Duodenal mucosa (tissue), 2 donors: ENCODE results near the gene NID2.

Source experiments
- H3K27ac ChIP-seq: one replicate; pipeline ENCODE4 v1.7.0; 2013; ENCODE audit warnings: low read depth, low read length
- H3K27me3 ChIP-seq, 2 donors: one replicate each; pipeline ENCODE4 v1.7.0; 2013; ENCODE audit warnings: low read length in 2 of 2, control low read depth in 1 of 2; ENCODE audit not compliant: insufficient read depth in 2 of 2, control insufficient read depth in 1 of 2
- H3K36me3 ChIP-seq, 2 donors: one replicate each; pipeline ENCODE4 v1.7.0; 2013; ENCODE audit warnings: low read length in 2 of 2, control low read depth in 1 of 2; ENCODE audit not compliant: insufficient read depth in 2 of 2, control insufficient read depth in 1 of 2
- H3K4me1 ChIP-seq, 2 donors: one replicate each; pipeline ENCODE4 v1.7.0; 2013; ENCODE audit warnings: low read length in 2 of 2, control low read depth in 1 of 2; ENCODE audit not compliant: insufficient read depth in 2 of 2, control insufficient read depth in 1 of 2
- H3K4me3 ChIP-seq, 2 donors: one replicate each; pipeline ENCODE4 v1.7.0; 2013; ENCODE audit warnings: low read length in 2 of 2, low read depth in 1 of 2
- H3K9ac ChIP-seq, 2 donors: one replicate each; pipeline ENCODE4 v1.7.0; 2013; ENCODE audit warnings: low read length in 2 of 2, low read depth in 1 of 2
- H3K9me3 ChIP-seq, 2 donors: one replicate each; pipeline ENCODE4 v1.7.0; 2013; ENCODE audit warnings: low read length in 2 of 2, control low read depth in 1 of 2; ENCODE audit not compliant: control insufficient read depth in 1 of 2

The NID2 gene

DNA sequence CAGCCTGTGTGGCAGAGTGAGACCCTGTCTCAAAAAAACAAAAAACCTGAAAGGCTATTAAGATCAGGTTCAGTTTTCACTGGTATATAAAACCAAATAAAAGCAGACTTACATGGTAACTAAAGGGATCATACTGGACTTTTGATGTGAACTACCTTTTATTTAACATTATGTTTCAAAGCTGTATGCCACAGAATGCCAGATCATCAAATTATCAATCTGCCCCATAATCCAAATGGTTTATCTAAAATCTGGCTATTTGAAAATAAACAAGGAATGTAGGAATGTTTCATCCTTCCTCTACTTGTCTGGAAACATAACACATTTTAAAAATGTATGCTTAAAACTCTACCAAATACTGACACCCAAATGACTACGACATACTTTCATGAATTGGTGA, 14.2 kb downstream of the NID2 start:
- no peak overlapping the region for H3K27ac ChIP-seq
- H3K9me3 ChIP-seq, result no peaks in the 10 kb centered on the region
- no peak overlapping the region for H3K9ac ChIP-seq
- peaks cover 0 to 6% of the 10 kb centered on the region in 2 donors for H3K4me1 ChIP-seq
- H3K36me3 ChIP-seq, result no peaks in the 10 kb centered on the region
- H3K4me3 ChIP-seq, result no peak overlapping the region
- no peaks in the 10 kb centered on the region for H3K27me3 ChIP-seq

DNA sequence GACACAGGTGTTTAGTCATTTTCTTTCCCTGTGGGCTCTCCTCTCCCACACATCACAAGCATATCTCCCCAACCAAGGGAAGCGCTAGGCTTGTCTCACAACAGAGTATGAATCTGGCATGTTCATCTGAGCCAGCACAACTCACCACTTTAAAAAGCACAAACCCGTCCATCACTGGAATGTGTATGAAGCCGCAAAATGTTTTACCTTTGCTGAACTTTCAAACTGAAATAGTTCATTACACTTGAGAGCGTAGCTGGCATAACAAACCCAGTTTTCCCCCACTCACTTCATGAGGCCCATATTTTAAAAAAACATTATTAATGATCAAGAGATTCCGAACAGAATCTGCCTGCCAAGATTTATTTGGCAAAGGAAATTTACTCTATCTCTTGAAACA, 15.8 kb downstream of the NID2 start:
- H3K9me3 ChIP-seq, result no peaks in the 10 kb centered on the region
- H3K27me3 ChIP-seq, result no peaks in the 10 kb centered on the region
- H3K4me1 ChIP-seq, result peaks cover 0 to 6% of the 10 kb centered on the region in 2 donors
- H3K36me3 ChIP-seq, result no peaks in the 10 kb centered on the region
- H3K27ac ChIP-seq, result no peak overlapping the region
- H3K4me3 ChIP-seq, result no peak overlapping the region
- H3K9ac ChIP-seq, result no peak overlapping the region

DNA sequence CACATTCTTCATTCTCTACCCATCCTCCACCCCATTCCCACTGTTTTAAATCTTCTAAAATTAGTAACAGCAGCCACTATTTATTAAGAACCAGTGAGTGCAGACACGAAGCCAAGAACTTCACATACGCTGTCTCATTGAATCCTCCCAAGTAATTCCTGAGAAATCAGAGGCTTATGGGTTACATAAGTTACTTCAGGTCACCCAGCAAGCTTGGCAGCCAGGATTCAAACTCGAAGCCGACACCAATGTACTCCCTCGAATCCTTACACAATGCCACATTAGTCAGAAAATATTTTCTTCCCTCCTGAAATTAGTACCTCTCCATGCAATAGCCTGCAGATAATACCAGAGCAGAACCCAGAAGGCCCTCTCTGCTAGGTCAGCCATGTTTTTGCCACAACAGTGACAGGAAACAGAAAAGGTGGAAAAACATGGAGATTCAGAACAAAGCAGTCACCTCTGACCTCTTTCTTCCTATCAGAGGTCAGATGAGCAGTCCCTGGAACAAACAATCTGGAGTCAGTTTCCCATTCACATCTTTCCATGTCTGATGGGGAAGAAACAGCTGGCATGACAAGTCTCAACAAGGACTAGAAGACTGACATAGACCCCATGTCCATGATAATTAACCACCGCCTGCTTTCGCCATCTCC, 16.4 kb downstream of the NID2 start:
- H3K27me3 ChIP-seq, result no peaks in the 10 kb centered on the region
- H3K4me3 ChIP-seq, result no peak overlapping the region
- H3K9me3 ChIP-seq, result no peaks in the 10 kb centered on the region
- no peak overlapping the region for H3K9ac ChIP-seq
- no peak overlapping the region for H3K27ac ChIP-seq
- peaks cover 0 to 6% of the 10 kb centered on the region in 2 donors for H3K4me1 ChIP-seq
- no peaks in the 10 kb centered on the region for H3K36me3 ChIP-seq

DNA sequence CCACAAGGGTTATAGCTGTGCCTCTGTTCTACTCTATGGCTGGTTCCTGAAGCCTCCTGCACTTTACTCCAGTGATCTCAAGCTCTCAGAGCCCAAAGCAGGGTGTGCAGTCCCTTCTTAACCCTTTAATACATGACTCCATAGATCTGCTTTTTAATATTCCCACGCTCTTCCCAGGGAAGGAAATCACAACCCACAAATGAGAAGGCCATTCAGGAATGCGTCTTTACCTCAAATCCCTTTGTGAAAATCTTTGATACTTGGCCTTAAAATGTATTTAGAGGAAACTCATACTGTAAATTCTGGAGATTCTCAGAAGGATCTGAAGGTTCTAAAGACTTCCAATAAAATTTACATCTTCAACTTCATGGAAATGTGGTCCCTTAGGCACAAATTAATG, 17.0 kb downstream of the NID2 start:
- no peak overlapping the region for H3K27ac ChIP-seq
- peaks cover 0 to 6% of the 10 kb centered on the region in 2 donors for H3K4me1 ChIP-seq
- no peak overlapping the region for H3K9ac ChIP-seq
- H3K27me3 ChIP-seq, result no peaks in the 10 kb centered on the region
- H3K4me3 ChIP-seq, result no peak overlapping the region
- H3K9me3 ChIP-seq, result no peaks in the 10 kb centered on the region
- no peaks in the 10 kb centered on the region for H3K36me3 ChIP-seq

DNA sequence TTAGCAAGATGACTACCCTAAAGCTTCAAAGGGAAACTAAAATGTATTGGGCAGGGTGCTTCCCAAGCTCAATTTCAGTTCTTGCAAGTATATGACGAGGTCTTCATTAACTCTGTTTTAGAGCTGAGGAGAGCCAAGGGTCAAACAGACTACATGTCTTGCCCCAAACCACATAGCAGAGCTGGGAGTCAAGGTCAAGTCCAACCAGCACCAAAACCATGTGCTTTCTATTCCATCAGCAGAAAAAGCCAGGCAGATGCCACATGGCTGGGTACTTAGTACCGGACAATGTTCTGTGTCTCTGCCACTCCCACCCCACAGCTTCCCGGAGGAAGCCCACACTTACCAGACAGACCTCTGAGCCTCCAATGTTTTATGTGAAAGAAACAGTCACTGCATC, 17.6 kb downstream of the NID2 start:
- no peaks in the 10 kb centered on the region for H3K27me3 ChIP-seq
- no peaks in the 10 kb centered on the region for H3K36me3 ChIP-seq
- no peaks in the 10 kb centered on the region for H3K9me3 ChIP-seq
- H3K27ac ChIP-seq, result no peak overlapping the region
- H3K4me1 ChIP-seq, result peaks cover 0 to 6% of the 10 kb centered on the region in 2 donors
- H3K4me3 ChIP-seq, result no peak overlapping the region
- H3K9ac ChIP-seq, result no peak overlapping the region

DNA sequence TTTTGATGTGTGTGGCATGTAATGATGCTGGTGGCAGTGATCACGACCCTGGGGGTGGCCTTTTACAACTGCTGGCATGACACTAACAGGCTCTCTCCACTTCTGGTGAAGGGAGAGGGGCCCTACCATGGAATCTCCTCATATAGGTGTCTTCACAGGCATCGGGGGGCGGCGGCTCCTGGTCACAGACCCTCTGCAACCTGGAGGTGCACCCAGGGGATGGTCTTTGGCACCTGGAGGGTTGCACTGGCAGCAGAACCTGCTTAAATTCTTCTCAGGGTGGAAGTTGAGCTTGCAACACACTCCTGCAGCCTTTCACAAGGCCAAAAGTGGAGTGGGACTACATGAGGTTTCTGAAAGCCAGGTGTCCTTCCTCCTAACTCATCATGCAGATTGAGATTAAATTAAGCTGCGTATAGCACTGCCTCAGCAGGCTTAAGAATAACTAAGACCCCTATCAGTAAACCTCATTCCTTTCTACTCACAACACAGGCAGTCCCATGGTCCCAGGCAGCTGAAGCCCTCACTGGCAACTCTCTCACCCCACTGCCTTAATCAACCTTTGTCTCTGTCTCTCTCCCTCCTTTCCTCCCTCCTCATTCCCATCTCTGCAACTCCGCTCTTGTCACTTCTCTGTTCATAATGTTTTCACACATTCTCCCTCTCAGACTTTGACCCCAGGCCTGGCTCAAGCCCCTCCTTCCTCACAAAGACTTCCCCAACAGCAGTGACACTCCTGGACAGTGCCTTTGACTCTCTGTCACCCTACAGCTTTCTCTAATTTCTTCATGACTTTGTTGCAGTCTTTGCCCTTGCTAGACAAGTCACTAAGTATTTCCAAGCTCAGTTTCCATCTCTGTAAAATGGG, 18.9 kb downstream of the NID2 start:
- no peak overlapping the region for H3K27ac ChIP-seq
- H3K9me3 ChIP-seq, result no peaks in the 10 kb centered on the region
- H3K4me1 ChIP-seq, result peaks cover 0 to 6% of the 10 kb centered on the region in 2 donors
- no peaks in the 10 kb centered on the region for H3K36me3 ChIP-seq
- no peak overlapping the region for H3K9ac ChIP-seq
- no peak overlapping the region for H3K4me3 ChIP-seq
- no peaks in the 10 kb centered on the region for H3K27me3 ChIP-seq

DNA sequence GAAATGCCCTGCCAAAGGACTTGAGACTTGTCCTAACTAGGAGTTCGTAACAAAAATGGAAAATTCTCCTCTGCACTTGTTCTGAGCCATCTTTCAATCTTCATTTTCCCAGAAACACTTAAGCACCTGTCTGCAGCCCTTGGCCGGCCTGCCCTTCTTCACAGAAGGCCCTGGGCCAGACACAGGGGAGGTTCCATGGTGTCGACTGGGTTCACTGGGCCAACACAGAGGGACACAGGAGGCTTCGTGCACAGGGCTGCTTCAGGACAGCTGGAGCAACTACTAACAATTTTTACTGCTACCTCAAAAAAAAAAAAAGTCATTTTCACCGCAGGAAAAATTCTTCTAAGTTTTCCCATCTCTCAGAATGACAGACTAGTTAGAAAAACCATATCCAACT, 19.6 kb downstream of the NID2 start:
- peaks cover 0 to 6% of the 10 kb centered on the region in 2 donors for H3K4me1 ChIP-seq
- H3K27ac ChIP-seq, result no peak overlapping the region
- no peak overlapping the region for H3K9ac ChIP-seq
- no peaks in the 10 kb centered on the region for H3K27me3 ChIP-seq
- no peaks in the 10 kb centered on the region for H3K9me3 ChIP-seq
- no peaks in the 10 kb centered on the region for H3K36me3 ChIP-seq
- H3K4me3 ChIP-seq, result no peak overlapping the region

DNA sequence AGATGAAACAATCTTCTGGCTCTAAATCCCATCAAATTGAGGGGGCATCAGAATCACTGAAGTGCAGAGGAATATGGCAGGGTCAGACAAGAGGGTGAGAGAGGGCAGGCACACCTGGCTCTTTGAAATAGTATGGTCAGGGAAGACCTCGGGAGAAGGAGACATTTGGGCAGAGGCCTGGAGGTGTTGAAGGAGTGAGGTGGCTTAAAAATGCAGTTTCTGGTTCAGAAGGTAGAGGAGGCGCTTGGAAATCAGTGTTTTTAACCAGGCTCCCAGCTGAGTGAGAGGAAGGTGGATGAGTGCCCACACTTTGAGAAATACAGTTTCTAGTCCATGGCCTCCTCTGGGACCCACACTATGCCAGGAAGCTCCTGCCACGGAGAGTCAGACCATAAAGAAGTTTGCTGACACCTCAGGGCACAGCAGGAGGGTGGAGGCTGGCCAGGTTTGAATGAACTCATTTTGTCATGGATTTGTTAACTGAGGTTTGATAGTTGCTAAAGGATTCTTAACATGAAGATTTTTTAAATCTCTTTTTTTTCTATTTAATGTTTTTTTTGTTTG, 20.1 kb downstream of the NID2 start:
- H3K27me3 ChIP-seq, result no peaks in the 10 kb centered on the region
- no peak overlapping the region for H3K9ac ChIP-seq
- H3K4me3 ChIP-seq, result no peak overlapping the region
- peaks cover 0 to 6% of the 10 kb centered on the region in 2 donors for H3K4me1 ChIP-seq
- H3K9me3 ChIP-seq, result no peaks in the 10 kb centered on the region
- H3K27ac ChIP-seq, result no peak overlapping the region
- no peaks in the 10 kb centered on the region for H3K36me3 ChIP-seq

DNA sequence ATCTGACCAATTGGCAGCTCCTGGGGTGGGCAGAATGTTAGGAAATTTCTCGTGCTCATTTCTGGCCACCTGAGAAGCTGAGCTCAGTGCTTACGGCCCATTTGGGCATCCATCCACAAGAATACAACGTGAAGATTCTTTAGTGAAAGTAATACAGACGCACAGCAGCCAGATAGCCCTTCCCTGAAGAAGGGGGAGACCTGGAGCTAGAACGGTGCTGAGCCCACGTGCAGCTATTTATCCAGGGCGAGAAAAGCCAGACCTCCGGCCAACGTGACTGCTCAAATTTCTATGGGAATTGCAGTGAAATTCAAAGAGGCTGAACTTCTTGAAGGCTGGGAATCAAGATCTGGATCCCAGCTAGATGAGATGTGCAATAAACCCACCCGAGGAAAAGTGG, 20.7 kb downstream of the NID2 start:
- H3K27me3 ChIP-seq, result no peaks in the 10 kb centered on the region
- no peak overlapping the region for H3K9ac ChIP-seq
- peaks cover 0 to 6% of the 10 kb centered on the region in 2 donors for H3K4me1 ChIP-seq
- no peaks in the 10 kb centered on the region for H3K36me3 ChIP-seq
- H3K27ac ChIP-seq, result no peak overlapping the region
- H3K4me3 ChIP-seq, result no peak overlapping the region
- H3K9me3 ChIP-seq, result no peaks in the 10 kb centered on the region

DNA sequence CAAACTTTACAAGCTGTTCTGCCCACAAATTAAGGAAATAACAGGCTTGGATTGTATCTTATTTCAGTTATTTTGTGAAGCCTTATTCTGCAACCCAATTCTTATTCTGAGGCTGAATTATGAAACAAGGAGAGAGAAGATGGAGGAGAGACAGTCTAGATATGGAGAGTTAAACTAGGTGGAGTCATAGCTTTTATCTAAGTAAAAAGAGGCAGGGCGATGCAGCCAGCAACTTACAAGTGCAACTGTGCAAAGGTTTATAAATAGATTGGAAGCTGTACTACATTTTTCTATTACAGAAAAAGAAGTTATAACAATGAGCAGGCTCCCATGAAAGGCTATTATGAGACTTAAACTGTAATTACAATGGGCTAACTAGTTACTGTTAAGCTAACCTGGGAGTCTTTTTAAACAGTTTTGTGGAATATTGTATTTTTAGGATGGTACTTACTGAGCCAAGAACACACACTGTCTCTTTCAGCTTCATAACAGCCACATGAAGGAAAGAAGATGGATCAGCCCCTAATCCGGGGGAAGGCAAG, 22.4 kb downstream of the NID2 start:
- no peaks in the 10 kb centered on the region for H3K9me3 ChIP-seq
- no peak overlapping the region for H3K27ac ChIP-seq
- H3K4me1 ChIP-seq, result peaks cover 3 to 10% of the 10 kb centered on the region in 2 donors
- H3K36me3 ChIP-seq, result no peaks in the 10 kb centered on the region
- no peaks in the 10 kb centered on the region for H3K27me3 ChIP-seq
- no peak overlapping the region for H3K9ac ChIP-seq
- no peak overlapping the region for H3K4me3 ChIP-seq
